ENCODE data around the gene C2CD3. TPM values are rescaled to one million over a fixed set of nuclear protein-coding genes. Genes with fewer than 3 reads are reported as not detected.

Gene C2CD3
- total and polyA plus RNA-seq, 10 of the 15 experiments (the other 5 are each of a cell fraction or from before 2014, with no cell fraction given), result 2.3 to 24.0 (median 16.3) TPM

DNA sequence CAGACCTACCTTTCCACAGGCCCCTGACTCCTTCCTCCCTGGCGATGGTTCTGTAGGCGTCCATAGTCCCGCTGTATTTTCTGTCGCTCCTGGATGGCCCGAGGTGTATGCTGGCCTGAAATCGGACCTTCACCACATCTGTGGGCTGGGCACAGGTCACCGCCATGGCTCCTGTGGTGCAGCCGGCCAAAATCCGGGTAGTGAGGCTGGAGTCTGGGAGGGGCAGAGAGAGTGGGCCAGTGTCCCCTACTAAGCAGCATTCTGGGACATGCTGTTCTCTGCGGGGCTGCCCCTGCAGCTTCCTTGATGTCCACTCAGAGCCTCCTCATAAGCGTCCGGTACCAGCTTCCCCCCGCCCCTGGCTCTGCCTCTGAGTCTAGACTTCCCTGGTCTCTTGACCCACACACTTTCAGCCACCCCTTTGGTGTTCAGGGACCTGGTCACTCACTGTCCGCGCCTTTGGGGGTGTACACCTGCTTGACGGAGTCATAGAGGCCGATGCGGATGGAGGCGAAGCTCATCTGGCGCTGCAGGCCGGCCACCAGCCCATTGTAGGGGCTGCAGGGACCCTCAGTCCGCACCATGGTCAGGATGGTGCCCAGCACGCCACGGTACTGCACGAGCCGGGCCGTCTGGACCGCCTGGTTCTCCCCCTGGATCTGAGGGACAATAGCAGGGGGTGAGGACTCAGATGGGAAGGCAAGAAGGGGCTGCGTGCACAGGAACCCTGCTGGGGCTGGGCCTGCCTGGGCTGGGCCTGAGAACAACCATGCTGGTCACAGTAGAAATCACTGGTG lies 164.9 kb downstream of the C2CD3 start (continued):
- TF ChIP-seq, protein P1, sequence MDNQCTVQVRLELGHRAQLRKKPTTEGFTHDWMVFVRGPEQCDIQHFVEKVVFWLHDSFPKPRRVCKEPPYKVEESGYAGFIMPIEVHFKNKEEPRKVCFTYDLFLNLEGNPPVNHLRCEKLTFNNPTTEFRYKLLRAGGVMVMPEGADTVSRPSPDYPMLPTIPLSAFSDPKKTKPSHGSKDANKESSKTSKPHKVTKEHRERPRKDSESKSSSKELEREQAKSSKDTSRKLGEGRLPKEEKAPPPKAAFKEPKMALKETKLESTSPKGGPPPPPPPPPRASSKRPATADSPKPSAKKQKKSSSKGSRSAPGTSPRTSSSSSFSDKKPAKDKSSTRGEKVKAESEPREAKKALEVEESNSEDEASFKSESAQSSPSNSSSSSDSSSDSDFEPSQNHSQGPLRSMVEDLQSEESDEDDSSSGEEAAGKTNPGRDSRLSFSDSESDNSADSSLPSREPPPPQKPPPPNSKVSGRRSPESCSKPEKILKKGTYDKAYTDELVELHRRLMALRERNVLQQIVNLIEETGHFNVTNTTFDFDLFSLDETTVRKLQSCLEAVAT (IDR thresholded peaks at IDR 0.05), result no peak
- TF ChIP-seq SREBF1 (IDR thresholded peaks at IDR 0.05; ENCODE audit: low read length), result no peak
- no peak for TF ChIP-seq LARP7 (IDR thresholded peaks at IDR 0.05)

DNA sequence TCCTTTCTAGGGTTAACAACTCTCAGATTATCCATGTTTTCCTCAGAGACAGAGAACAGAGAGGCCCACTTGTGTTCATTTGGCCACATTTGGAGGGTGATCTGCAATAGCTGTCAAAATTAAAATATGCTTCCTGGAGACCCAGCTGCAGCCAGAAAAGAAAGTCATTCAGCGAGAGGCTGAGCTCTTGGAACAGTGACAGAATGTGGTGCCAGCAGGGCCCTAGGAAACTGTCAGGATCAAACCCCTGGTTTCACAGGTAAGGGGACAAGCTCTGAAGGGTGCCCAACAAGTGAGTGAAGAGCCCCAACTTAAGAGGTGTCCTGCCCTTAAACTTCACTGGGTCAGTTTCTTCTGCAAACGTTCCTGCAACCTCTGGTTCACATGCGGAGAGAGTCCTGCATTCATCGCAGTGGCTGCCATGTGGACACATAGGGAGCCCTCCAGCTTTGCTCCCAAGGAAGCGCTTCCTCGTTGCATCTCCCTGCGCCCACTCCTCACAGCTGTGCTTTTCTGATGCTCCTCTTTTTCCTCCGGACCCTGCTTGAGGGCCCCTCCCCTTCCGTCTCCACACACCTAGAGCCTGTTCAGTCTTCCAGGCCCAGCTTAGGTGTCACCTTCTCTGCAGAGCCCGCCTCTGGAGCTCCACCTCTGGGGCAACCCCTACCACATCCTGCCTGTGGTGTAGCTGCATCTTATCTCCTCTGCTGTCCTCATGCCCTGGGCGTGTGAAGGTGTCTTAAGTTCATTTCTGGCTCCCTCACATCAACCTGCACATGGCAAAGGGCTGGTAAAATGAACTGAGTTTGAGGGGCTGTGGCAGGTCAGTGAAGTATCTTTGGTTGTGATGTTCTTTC lies 165.8 kb downstream of the C2CD3 start:
- FAIRE-seq (peak; percentile 59), ATAC-seq (peak; percentile 85), DNase-seq (ENCODE audit: low read depth, low spot score) (no peak)
- Histone ChIP-seq H3K79me2 (ENCODE audit: control insufficient read depth, insufficient read depth, low read length) (no peaks in the 10 kb centered on the region), H4K20me1 (ENCODE audit: control insufficient read depth, insufficient read depth) (no peaks in the 10 kb centered on the region), H3K27me3 (replicated peaks in 1 of 2; ENCODE audit: control insufficient read depth in 2 of 2, insufficient read depth in 2 of 2, low read length in 1 of 2) (no peaks in the 10 kb centered on the region), H3K9me3 (replicated peaks; ENCODE audit: control insufficient read depth, insufficient read depth, low read length) (no peaks in the 10 kb centered on the region), H3K36me3 (ENCODE audit: control insufficient read depth in 2 of 2, insufficient read depth in 2 of 2, low read length in 1 of 2) (no peaks in the 10 kb centered on the region; a peak in 1 of 4 replicates), H3K4me3 (no peak overlapping the region), H3K4me2 (ENCODE audit: control insufficient read depth, insufficient read depth) (no peak overlapping the region), H3K4me1 (ENCODE audit: control insufficient read depth, insufficient read depth, low read length) (peaks cover 7% of the 10 kb centered on the region), H3K9ac (ENCODE audit: control insufficient read depth, insufficient read depth, low read length) (no peak overlapping the region), H2AFZ (ENCODE audit: control insufficient read depth, low read depth, low read length) (no peak overlapping the region; the same call in 1 of the 2 replicates), H3K27ac (ENCODE audit: control insufficient read depth, insufficient read depth) (no peak overlapping the region)
- no peak for TF ChIP-seq MYB (IDR thresholded peaks at IDR 0.05; ENCODE audit: borderline replicate concordance, low read depth, low read length)
- in situ Hi-C loops (cut with MboI), result no loop called here
- 63% methylated on average over 11 of the region's 11 CpGs for WGBS (ENCODE audit: insufficient coverage, insufficient replicate concordance, low lambda C conversion rate, missing lambda C conversion rate)
- CTCF ChIA-PET, result interaction anchor here (0.9 to 2.4 kb wide), 4 partner anchors 10 to 32 kb away, joined by 4 to 11 read pairs (median 4); no protein-coding TSS in a partner anchor
- BruUV-seq (replicated peaks), result no TSS peak
- RAD21 ChIA-PET (ENCODE audit: unreplicated experiment), result interaction anchor here (0.6 to 2.6 kb wide), 3 partner anchors 10 to 40 kb away, joined by 3 to 12 read pairs (median 7); partner anchors contain the start of gene UCP2
- intact Hi-C loops (cut with micrococcal nuclease; ENCODE audit: unreplicated experiment), result no loop called here
- POLR2A ChIA-PET, result interaction anchor here (0.7 to 1.1 kb wide), 2 partner anchors 13 to 31 kb away, joined by 3 read pairs; no protein-coding TSS in a partner anchor
- SMC1A ChIA-PET (ENCODE audit: uncharacterized antibody, unreplicated experiment), result interaction anchor here (0.6 to 1.9 kb wide), 3 partner anchors 10 to 24 kb away, joined by 3 to 13 read pairs (median 7); no protein-coding TSS in a partner anchor
